ENCODE measurements around the gene DPF3. TPM values are rescaled to one million over a fixed set of nuclear protein-coding genes. Genes with fewer than 3 reads are reported as not detected.
A peak's percentile ranks its signal among the peaks of the same experiment; 100 is the strongest.

Gene DPF3
- total and polyA plus RNA-seq, 2 donors (not counting 1 experiment from before 2014, with no cell fraction given) = 3.4 to 10.2 TPM

DNA sequence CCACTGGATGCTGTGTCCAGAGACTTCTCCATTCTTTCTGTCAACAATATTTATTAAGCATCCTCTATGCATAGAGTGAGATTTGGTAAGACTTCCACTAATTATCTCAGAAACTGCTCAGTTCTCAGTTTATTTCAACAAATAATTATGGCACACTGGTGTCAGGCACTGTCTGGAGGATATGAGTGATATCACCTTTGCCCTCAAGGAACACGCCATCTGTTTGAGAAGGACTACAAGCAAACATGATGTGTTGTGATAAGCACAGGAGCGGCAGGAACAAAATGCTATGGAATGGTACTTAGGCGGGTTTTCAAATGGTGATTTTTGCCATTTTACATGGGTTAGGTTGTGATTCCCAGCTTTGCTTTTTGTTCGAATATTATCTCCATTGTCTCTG is 229.2 kb downstream of the DPF3 start:
- no peak overlapping the region for H3K4me2 ChIP-seq (replicated peaks; ENCODE audit: low read depth, low read length, poor library complexity, severe bottlenecking)
- WGBS (ENCODE audit: insufficient coverage) = 100% methylated on average over 4 of the region's 4 CpGs
- CTCF ChIA-PET = no interaction called here
- TF ChIP-seq EZH2 (IDR thresholded peaks at IDR 0.05; ENCODE audit: borderline replicate concordance, insufficient read depth, low read depth, low read length, poor library complexity, severe bottlenecking) = no peak
- TF ChIP-seq, protein P1, sequence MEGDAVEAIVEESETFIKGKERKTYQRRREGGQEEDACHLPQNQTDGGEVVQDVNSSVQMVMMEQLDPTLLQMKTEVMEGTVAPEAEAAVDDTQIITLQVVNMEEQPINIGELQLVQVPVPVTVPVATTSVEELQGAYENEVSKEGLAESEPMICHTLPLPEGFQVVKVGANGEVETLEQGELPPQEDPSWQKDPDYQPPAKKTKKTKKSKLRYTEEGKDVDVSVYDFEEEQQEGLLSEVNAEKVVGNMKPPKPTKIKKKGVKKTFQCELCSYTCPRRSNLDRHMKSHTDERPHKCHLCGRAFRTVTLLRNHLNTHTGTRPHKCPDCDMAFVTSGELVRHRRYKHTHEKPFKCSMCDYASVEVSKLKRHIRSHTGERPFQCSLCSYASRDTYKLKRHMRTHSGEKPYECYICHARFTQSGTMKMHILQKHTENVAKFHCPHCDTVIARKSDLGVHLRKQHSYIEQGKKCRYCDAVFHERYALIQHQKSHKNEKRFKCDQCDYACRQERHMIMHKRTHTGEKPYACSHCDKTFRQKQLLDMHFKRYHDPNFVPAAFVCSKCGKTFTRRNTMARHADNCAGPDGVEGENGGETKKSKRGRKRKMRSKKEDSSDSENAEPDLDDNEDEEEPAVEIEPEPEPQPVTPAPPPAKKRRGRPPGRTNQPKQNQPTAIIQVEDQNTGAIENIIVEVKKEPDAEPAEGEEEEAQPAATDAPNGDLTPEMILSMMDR (IDR thresholded peaks at IDR 0.05) = no peak
- no peaks in the 10 kb centered on the region for H3K9me3 ChIP-seq (ENCODE audit: control extremely low read depth in 1 of 3, control insufficient read depth in 2 of 3, insufficient read depth in 1 of 3, low read length in 2 of 3)
- H3K27me3 Mint-ChIP-seq = no peaks in the 10 kb centered on the region
- peaks cover 0 to 10% of the 10 kb centered on the region in 2 experiments for H3K36me3 ChIP-seq (replicated peaks in 1 of 2; ENCODE audit: control extremely low read depth in 1 of 2, control insufficient read depth in 1 of 2, extremely low read depth in 1 of 2, insufficient read depth in 2 of 2, low read length in 1 of 2)
- no peak overlapping the region for H3K4me3 ChIP-seq (ENCODE audit: control extremely low read depth in 1 of 5, extremely low read depth in 1 of 5, insufficient read depth in 1 of 5, low read depth in 2 of 5, low read length in 4 of 5)
- no peaks in the 10 kb centered on the region for H3K79me2 ChIP-seq (ENCODE audit: control insufficient read depth, insufficient read depth, low read length)
- no peaks in the 10 kb centered on the region for H4K20me1 ChIP-seq (ENCODE audit: control insufficient read depth, insufficient read depth, low read length, poor library complexity, severe bottlenecking)
- H3K27me3 ChIP-seq (replicated peaks in 1 of 4; ENCODE audit: control extremely low read depth in 1 of 4, control insufficient read depth in 3 of 4, insufficient read depth in 4 of 4, low read length in 3 of 4) = no peaks in the 10 kb centered on the region
- no peak overlapping the region for H3K4me3 Mint-ChIP-seq
- H3K9ac ChIP-seq (ENCODE audit: low read length) = no peak overlapping the region
- H3K27ac Mint-ChIP-seq = no peak overlapping the region
- H2AFZ ChIP-seq (ENCODE audit: insufficient read depth, low read depth, low read length, poor library complexity, severe bottlenecking) = no peak overlapping the region
- no peaks in the 10 kb centered on the region for H3K9me3 Mint-ChIP-seq (ENCODE audit: insufficient read depth)
- H3K4me1 Mint-ChIP-seq = peaks cover 27% of the 10 kb centered on the region
- POLR2A ChIA-PET = no interaction called here
- no peak for DNase-seq
- H3K27ac ChIP-seq (ENCODE audit: low read length in 2 of 2) = no peak overlapping the region
- intact Hi-C loops (cut with micrococcal nuclease) = no loop called here
- ATAC-seq (ENCODE audit: low read depth) = no peak
- H3K4me1 ChIP-seq (ENCODE audit: control insufficient read depth in 2 of 2, insufficient read depth in 2 of 2, low read length in 2 of 2) = peaks cover 0 to 2% of the 10 kb centered on the region in 2 donors

DNA sequence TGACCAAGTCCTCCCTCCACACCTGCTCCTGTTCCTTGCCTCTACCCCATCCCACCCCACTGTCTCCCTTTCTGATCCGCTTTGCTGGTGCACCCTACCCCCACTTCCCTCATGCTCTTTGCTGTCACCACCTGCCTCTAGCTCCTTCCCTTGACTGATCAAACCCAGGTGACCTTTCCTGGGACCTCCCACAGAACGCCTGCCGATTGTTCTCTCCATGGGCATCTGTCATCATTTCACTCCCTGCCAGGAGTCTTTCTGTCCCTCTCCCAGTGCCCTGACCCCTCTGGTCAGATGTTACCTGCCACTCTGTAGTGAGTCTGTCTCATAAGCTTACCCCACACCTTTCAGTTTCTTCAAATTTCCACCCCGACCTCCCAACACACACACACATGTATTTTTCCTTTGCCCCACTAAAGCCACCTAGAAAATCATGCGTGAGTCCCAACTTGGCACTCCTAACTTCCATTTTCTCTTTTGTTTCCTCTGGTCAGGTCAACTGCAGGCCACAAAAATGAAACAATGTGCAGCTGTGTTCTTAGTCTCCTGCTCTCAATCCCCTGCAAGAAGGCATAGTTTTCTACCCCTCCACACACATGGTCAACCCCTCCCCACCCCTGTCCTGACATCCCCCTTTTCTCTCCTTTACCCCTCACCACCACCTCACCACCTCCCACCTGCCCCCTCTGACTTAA is 229.8 kb downstream of the DPF3 start:
- H2AFZ ChIP-seq (ENCODE audit: insufficient read depth, low read depth, low read length, poor library complexity, severe bottlenecking) = no peak overlapping the region
- H3K27me3 ChIP-seq (replicated peaks in 1 of 4; ENCODE audit: control extremely low read depth in 1 of 4, control insufficient read depth in 3 of 4, insufficient read depth in 4 of 4, low read length in 3 of 4) = no peaks in the 10 kb centered on the region
- no peaks in the 10 kb centered on the region for H3K9me3 ChIP-seq (ENCODE audit: control extremely low read depth in 1 of 3, control insufficient read depth in 2 of 3, insufficient read depth in 1 of 3, low read length in 2 of 3)
- no peak overlapping the region for H3K27ac ChIP-seq (ENCODE audit: low read length in 2 of 2)
- ATAC-seq (ENCODE audit: low read depth) (no peak), DNase-seq (no peak)
- H3K79me2 ChIP-seq (ENCODE audit: control insufficient read depth, insufficient read depth, low read length) = no peaks in the 10 kb centered on the region
- H3K27ac Mint-ChIP-seq = peak overlapping the region; percentile 42
- H4K20me1 ChIP-seq (ENCODE audit: control insufficient read depth, insufficient read depth, low read length, poor library complexity, severe bottlenecking) = no peaks in the 10 kb centered on the region
- no peak overlapping the region for H3K4me3 Mint-ChIP-seq
- peaks cover 0 to 5% of the 10 kb centered on the region in 2 experiments for H3K36me3 ChIP-seq (replicated peaks in 1 of 2; ENCODE audit: control extremely low read depth in 1 of 2, control insufficient read depth in 1 of 2, extremely low read depth in 1 of 2, insufficient read depth in 2 of 2, low read length in 1 of 2)
- H3K9me3 Mint-ChIP-seq (ENCODE audit: insufficient read depth) = no peaks in the 10 kb centered on the region
- ChIA-PET POLR2A (no interaction called here), CTCF (no interaction called here)
- H3K9ac ChIP-seq (ENCODE audit: low read length) = no peak overlapping the region
- 92% methylated on average over 5 of the region's 5 CpGs for WGBS (ENCODE audit: insufficient coverage)
- H3K27me3 Mint-ChIP-seq = no peaks in the 10 kb centered on the region
- peaks cover 0 to 2% of the 10 kb centered on the region in 2 donors for H3K4me1 ChIP-seq (ENCODE audit: control insufficient read depth in 2 of 2, insufficient read depth in 2 of 2, low read length in 2 of 2)
- no peak overlapping the region for H3K4me3 ChIP-seq (ENCODE audit: control extremely low read depth in 1 of 5, extremely low read depth in 1 of 5, insufficient read depth in 1 of 5, low read depth in 2 of 5, low read length in 4 of 5)
- TF ChIP-seq, protein P1 (IDR thresholded peaks at IDR 0.05) = no peak
- no peak for TF ChIP-seq EZH2 (IDR thresholded peaks at IDR 0.05; ENCODE audit: borderline replicate concordance, insufficient read depth, low read depth, low read length, poor library complexity, severe bottlenecking)
- no peak overlapping the region for H3K4me2 ChIP-seq (replicated peaks; ENCODE audit: low read depth, low read length, poor library complexity, severe bottlenecking)
- intact Hi-C loops (cut with micrococcal nuclease) = no loop called here
- peaks cover 27% of the 10 kb centered on the region for H3K4me1 Mint-ChIP-seq

All from B cell (primary cell).